GM12873 (cell line): ENCODE measurements around the gene LINGO3.

Source experiments
- CTCF ChIP-seq: IDR thresholded peaks from 2 replicates; pipeline ENCODE4 v1.5.1; 2012; ENCODE audit warnings: low read depth, mild to moderate bottlenecking, moderate library complexity, low read length, control low read depth; ENCODE audit not compliant: insufficient read depth; ENCODE audit errors: missing control alignments

LINGO3 gene

DNA sequence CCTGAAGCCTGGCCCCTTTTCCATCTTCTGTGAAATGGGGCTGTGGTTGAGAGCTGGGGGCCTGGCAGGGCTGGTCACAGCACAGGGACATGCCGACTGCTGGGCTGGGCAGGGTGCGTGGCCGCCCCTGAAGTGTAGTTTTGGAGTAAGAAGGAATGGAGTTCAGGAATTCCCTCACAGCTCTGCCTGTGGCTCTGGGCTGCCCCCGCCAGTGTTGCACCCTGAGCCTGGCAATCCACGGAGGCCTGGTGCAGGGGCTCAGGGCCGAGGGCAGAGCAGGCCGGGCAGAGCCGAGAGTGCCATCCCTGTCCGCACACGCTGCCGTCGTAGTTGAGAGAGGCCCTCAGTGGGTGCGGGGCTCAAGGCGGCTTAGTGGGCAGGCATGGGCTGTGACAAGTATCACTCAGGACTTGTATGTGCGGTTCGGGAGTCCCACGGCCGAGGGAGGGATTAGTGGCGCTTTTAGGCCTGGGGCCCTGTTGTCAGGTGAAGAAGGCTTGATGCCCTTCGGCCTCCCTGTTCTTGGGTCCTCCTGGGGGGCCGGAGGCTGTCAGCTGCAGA lies 30.2 kb upstream of the LINGO3 start:
- no peak for TF ChIP-seq CTCF

GRCh38 chr19:2337329-2337707 lies 29.4 kb upstream of the LINGO3 start:
- TF ChIP-seq CTCF = peak; percentile 27

DNA sequence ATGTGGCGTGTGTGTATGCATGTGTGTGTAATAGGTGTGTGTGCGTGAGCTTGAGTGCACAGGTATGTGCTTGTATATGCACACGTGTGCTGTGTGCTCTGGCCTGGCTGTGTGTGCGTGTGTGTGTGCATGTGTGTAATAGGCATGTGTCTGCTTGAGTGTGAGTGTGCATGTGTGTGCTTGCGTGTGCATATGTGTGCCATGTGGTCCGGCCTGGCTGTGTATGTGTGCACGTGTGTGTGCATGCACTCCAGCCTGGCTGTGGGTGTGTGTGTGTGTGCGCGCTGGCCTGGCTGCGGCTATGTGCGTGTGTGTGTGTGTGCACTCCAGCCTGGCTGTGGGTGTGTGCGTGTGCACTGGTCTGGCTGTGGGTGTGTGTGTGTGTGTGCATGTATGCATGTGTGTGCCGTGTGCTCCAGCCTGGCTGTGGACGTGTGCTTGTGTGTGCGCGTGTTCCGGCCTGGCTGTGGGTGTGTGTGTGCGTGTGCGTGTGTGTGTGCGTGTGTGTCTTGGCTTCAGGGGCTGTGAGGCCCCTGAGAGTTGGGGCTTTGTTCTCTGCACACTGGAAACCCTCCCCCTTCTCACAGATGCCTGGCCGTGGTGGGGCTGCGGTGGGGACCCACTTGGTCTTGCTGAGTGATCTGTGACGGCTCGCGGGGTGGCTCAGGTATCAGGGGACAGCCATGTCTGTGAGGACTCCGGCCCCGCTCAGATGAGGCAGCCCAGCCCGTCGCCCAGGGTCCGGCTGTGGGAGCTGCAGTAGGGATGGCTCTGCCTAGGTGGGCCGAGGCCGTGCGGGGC lies 28.8 kb upstream of the LINGO3 start:
- TF ChIP-seq CTCF = no peak

GRCh38 chr19:2335848-2336247 lies 27.9 kb upstream of the LINGO3 start:
- TF ChIP-seq CTCF = no peak

- no peak for TF ChIP-seq CTCF
Observed at GRCh38 chr19:2334986-2335846, 27.3 kb upstream of the LINGO3 start.

DNA sequence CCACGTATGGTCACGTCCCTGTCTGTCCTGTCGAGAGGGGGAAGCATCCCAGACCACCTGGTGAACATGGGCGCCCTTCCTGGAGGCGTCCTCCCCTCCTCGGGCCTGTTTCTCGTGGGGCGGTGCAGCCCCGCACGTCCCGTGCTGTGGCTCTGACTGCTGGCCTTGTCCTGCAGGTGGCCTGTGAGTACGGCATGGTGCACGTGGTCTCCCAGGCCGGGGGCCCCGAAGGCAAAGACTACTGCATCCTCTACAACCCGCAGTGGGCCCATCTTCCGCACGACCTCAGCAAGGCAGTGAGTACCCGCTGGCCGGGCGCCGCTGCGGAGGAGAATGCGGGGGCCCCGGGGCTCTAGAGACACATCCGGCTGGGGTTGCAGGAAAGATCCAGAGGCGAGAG lies 26.5 kb upstream of the LINGO3 start:
- no peak for TF ChIP-seq CTCF

DNA sequence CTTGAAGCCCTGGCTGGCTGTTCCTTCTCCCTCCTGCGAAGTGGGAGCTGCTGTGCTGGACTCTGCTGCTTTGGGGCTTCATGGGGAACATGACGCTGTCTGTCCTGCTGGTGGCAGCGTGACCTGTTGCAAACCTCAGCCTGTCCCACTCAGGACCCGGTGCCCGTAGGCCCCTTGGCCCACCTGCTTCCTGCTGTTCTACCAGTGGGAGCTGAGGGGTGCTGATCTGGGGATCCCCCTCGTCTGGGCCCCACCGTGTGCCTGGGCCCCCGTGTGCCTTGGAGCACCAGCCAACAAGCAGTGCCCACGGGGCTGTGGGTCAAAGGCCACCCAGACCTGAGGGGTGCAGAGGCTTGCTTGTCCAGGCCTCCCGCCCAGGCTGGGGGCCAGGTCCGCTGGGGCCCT lies 25.9 kb upstream of the LINGO3 start:
- TF ChIP-seq CTCF = no peak
